GM12865 (cell line): ENCODE measurements around the gene DUSP2.
A peak's percentile ranks its signal among the peaks of the same experiment; 100 is the strongest.

Source experiments
- DNase-seq: peaks from one replicate; pipeline ENCODE4 v3.0.0; 2010; ENCODE audit warnings: low read depth
- H3K4me3 ChIP-seq: 2 replicates; pipeline ENCODE4 v1.5.1; 2011; ENCODE audit warnings: mild to moderate bottlenecking, low read depth, low read length, control low read depth
- CTCF ChIP-seq: IDR thresholded peaks from 2 replicates; pipeline ENCODE4 v1.5.1; 2011; ENCODE audit warnings: low read length, control low read depth, low read depth, inconsistent platforms; ENCODE audit not compliant: insufficient read depth; ENCODE audit errors: missing control alignments

The DUSP2 gene, protein sequence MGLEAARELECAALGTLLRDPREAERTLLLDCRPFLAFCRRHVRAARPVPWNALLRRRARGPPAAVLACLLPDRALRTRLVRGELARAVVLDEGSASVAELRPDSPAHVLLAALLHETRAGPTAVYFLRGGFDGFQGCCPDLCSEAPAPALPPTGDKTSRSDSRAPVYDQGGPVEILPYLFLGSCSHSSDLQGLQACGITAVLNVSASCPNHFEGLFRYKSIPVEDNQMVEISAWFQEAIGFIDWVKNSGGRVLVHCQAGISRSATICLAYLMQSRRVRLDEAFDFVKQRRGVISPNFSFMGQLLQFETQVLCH

DNA sequence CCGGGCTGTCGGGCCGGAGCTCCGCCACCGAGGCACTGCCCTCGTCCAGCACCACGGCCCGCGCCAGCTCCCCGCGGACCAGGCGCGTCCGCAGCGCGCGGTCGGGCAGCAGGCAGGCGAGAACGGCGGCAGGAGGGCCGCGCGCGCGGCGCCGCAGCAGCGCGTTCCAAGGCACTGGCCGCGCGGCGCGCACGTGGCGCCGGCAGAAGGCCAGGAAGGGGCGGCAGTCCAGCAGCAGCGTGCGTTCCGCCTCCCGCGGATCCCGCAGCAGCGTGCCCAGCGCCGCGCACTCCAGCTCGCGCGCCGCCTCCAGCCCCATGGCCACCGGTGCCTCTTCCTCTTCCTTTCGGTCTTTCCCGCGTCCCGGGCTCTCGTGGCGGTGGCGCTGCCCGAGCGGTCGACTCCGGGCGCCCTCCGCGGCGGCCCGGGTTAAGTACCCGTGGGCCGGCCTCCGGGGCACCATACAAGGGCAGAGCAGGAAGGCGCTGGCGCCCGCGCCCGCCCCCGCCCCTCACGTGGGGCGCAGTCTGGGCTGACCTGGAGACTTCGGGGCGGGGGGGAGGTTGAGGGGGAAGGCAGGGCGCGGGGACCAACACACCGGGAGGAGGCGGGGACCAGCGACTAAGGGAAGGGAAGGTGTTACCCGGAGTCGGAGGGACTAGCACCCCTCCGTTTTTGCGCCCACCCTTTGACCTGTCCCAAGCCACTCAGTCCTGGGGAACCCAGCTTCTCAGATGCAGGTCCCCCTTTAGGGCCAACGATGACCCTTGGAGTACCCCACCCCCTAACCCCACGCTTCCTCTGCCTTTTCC lies at the start of gene DUSP2:
Gene DUSP2 (minus strand): TSS at position 405 of the 812 bp plus-strand sequence. CDS start 86 bp downstream, at position 319.
- no peak for TF ChIP-seq CTCF
- peak; percentile 97 for DNase-seq
- peak within 1 kb of the TSS; percentile 95 for H3K4me3 ChIP-seq

- no peak for TF ChIP-seq CTCF
- no peak for DNase-seq
- no peak overlapping the region for H3K4me3 ChIP-seq
Measured at GRCh38 chr2:96191937-96192670, 46.9 kb upstream of the DUSP2 start.

- no peak for DNase-seq
- H3K4me3 ChIP-seq: no peak overlapping the region
- no peak for TF ChIP-seq CTCF
Measured at GRCh38 chr2:96188821-96189526, 43.7 kb upstream of the DUSP2 start.

- no peak overlapping the region for H3K4me3 ChIP-seq
- no peak for TF ChIP-seq CTCF
- DNase-seq: no peak
Measured at GRCh38 chr2:96186562-96186961, 41.3 kb upstream of the DUSP2 start.

- H3K4me3 ChIP-seq: no peak overlapping the region
- DNase-seq: no peak
- no peak for TF ChIP-seq CTCF
Measured at GRCh38 chr2:96185516-96185915, 40.3 kb upstream of the DUSP2 start.

GRCh38 chr2:96184989-96185388 lies 39.7 kb upstream of the DUSP2 start:
- no peak overlapping the region for H3K4me3 ChIP-seq
- no peak for TF ChIP-seq CTCF
- DNase-seq: no peak
